ENCODE data around the gene HNRNPU. TPM values are rescaled to one million over a fixed set of nuclear protein-coding genes. Genes with fewer than 3 reads are reported as not detected.

The HNRNPU gene
- polyA plus RNA-seq, 1 donor = 395 TPM

DNA sequence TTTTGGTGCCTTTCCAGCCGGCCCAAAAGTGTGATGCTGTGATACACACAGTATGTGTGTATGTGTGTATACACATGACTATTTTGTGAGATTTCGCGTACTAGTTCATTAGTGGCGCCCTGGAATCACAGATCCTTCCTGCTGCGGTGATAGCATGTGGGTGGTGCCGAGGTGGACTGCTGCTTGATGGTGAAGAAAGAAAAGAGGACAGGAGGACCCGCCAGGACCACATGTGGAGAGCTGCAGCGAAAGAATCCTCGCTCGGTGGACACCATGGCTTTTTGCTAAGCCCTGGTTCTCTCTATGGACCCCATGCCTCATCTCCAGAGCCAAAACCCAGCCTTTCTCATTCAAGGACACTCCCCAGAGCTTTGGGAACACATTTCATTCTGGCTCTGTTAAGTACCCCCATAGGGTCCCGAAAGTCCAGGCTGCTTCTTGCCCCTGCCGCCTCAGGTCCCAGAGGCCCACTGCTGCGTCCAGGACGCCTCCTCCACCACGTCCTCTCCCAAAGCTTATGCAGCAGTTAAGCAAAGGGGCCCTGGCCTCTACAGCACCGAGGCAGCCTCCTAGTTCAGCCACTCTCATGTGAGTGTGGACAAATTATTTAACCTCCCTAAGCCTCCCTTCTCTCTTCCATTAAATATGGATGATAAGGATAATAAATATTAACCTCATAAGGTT, 61.6 kb downstream of the HNRNPU start:
- no peak overlapping the region for H3K4me3 ChIP-seq (ENCODE audit: low read length)
- H3K4me1 ChIP-seq (ENCODE audit: control insufficient read depth, insufficient read depth, low read length) = peaks cover 7% of the 10 kb centered on the region
- H3K9me3 ChIP-seq (ENCODE audit: control insufficient read depth, low read depth, low read length) = no peaks in the 10 kb centered on the region
- H3K27me3 ChIP-seq (ENCODE audit: control insufficient read depth, insufficient read depth, low read length) = no peaks in the 10 kb centered on the region
- no peak overlapping the region for H3K27ac ChIP-seq (ENCODE audit: low read length)
- no peak for DNase-seq
- no CpG with 5 or more reads among the region's 16 CpGs for WGBS (ENCODE audit: insufficient coverage, low lambda C conversion rate)
- no peaks in the 10 kb centered on the region for H3K36me3 ChIP-seq (ENCODE audit: control insufficient read depth, insufficient read depth, low read length)

DNA sequence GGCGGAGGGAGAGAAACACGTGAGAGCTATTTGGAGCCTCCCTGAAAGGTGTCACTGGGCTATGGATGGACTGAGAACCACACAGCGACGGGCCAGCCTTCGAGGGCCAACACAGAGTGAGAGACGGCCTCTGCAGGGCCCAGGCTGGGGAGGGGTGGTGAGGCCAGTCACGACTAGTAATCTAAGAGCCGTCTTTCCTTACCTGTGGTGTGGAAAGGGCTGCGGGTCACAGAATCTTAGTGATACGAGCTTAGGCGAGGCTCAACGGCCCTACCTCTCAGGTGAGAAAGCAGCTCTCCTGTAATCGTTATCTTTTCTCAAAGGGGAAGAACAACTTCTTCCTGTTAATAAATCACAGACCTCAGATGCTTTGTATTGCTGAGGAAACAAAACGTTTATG, 62.3 kb downstream of the HNRNPU start:
- no CpG with 5 or more reads among the region's 14 CpGs for WGBS (ENCODE audit: insufficient coverage, low lambda C conversion rate)
- peak; percentile 22 to 65 for DNase-seq
- H3K4me1 ChIP-seq (ENCODE audit: control insufficient read depth, insufficient read depth, low read length) = peaks cover 7% of the 10 kb centered on the region
- no peaks in the 10 kb centered on the region for H3K27me3 ChIP-seq (ENCODE audit: control insufficient read depth, insufficient read depth, low read length)
- no peak overlapping the region for H3K27ac ChIP-seq (ENCODE audit: low read length)
- no peak overlapping the region for H3K4me3 ChIP-seq (ENCODE audit: low read length)
- no peaks in the 10 kb centered on the region for H3K9me3 ChIP-seq (ENCODE audit: control insufficient read depth, low read depth, low read length)
- no peaks in the 10 kb centered on the region for H3K36me3 ChIP-seq (ENCODE audit: control insufficient read depth, insufficient read depth, low read length)

DNA sequence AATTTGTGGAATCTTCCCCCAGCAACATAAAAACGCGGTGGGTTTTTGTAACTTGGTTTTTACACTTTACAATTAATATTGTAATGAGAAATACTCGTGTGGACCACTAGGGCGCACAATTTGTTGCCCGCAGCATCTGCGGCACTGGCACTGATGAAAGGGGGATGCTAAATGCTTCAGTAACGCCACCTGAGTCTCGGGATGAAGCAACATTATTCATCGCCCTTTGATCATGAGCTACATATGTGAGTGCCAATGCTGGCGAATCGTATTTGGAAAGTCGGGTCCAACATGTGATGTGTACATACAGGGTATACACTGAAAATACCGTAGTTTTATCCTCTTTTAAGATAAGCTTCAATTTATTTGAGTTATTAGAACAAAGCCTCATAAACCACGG, 63.1 kb downstream of the HNRNPU start:
- 69% methylated on average over 4 of the region's 14 CpGs for WGBS (ENCODE audit: insufficient coverage, low lambda C conversion rate)
- no peak overlapping the region for H3K27ac ChIP-seq (ENCODE audit: low read length)
- H3K27me3 ChIP-seq (ENCODE audit: control insufficient read depth, insufficient read depth, low read length) = no peaks in the 10 kb centered on the region
- no peaks in the 10 kb centered on the region for H3K9me3 ChIP-seq (ENCODE audit: control insufficient read depth, low read depth, low read length)
- no peak overlapping the region for H3K4me3 ChIP-seq (ENCODE audit: low read length)
- peaks cover 7% of the 10 kb centered on the region for H3K4me1 ChIP-seq (ENCODE audit: control insufficient read depth, insufficient read depth, low read length)
- no peaks in the 10 kb centered on the region for H3K36me3 ChIP-seq (ENCODE audit: control insufficient read depth, insufficient read depth, low read length)
- no peak for DNase-seq

DNA sequence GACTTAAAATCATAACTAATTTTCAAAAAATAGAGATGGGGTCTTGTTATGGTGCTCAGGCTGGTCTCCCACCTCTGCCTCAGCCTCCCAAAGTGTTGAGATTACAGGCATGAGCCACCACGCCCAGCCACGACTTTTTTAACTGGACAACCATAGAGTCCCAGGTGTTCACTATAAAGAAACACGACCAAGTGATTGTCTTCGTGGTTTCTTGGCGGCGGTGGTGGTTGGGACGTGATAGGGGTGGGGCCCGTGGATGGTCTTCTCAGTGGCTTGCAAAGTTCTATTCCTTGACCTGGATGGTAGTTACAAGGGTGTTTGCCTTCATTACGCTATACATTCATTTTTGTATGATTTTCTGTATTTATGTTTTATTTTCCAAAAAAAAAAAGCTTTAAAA, 63.5 kb downstream of the HNRNPU start:
- Histone ChIP-seq H3K4me1 (ENCODE audit: control insufficient read depth, insufficient read depth, low read length) (peaks cover 7% of the 10 kb centered on the region), H3K27me3 (ENCODE audit: control insufficient read depth, insufficient read depth, low read length) (no peaks in the 10 kb centered on the region), H3K9me3 (ENCODE audit: control insufficient read depth, low read depth, low read length) (no peaks in the 10 kb centered on the region), H3K4me3 (ENCODE audit: low read length) (no peak overlapping the region), H3K36me3 (ENCODE audit: control insufficient read depth, insufficient read depth, low read length) (no peaks in the 10 kb centered on the region), H3K27ac (ENCODE audit: low read length) (no peak overlapping the region)
- WGBS (ENCODE audit: insufficient coverage, low lambda C conversion rate) = no CpG with 5 or more reads among the region's 9 CpGs
- DNase-seq = no peak

Other genes with a start within 250 kb of the HNRNPU start
- 28.3 TPM for gene DESI2, start 211.4 kb downstream of the HNRNPU start, polyA plus RNA-seq
- gene COX20, start 28.9 kb downstream of the HNRNPU start, polyA plus RNA-seq = 79.2 TPM